WTC11 (cell line): ENCODE data around the gene ENDOV. TPM values are rescaled to one million over a fixed set of nuclear protein-coding genes. Genes with fewer than 3 reads are reported as not detected.

Experiments used
- ATAC-seq: fragments of 200-7000 bp; cut with Tn5 transposase; 2 replicates; pipeline ENCODE4 v1.10.0; 2021; ENCODE audit warnings: mild to moderate bottlenecking, moderate library complexity
- CTCF ChIA-PET: fragments of 300-600 bp; sonication (Branson Sonifier 250); formaldehyde crosslinking; loops from one replicate; lab custom pipeline; 2021; ENCODE audit warnings: antibody characterized with exemption; lab: Charles Lee
- POLR2A ChIA-PET: fragments of 350-600 bp; sonication (Branson Sonifier 250); formaldehyde crosslinking; loops from one replicate; lab custom pipeline; 2021; ENCODE audit warnings: antibody characterized with exemption; lab: Charles Lee
- DNase-seq: peaks from one replicate; pipeline ENCODE4 v3.0.0; 2021; ENCODE audit warnings: low spot score
- H3K27ac Mint-ChIP-seq: 2 replicates; pipeline ENCODE4 v1.8.0; 2021; ENCODE audit warnings: mixed read lengths
- H3K27me3 Mint-ChIP-seq: 2 replicates; pipeline ENCODE4 v1.8.0; 2021; ENCODE audit warnings: low read depth, mild to moderate bottlenecking, moderate library complexity, mixed read lengths
- H3K36me3 Mint-ChIP-seq: 2 replicates; pipeline ENCODE4 v1.8.0; 2021; ENCODE audit warnings: mixed read lengths
- H3K4me1 Mint-ChIP-seq: 2 replicates; pipeline ENCODE4 v1.8.0; 2022; ENCODE audit warnings: mixed read lengths
- H3K4me3 Mint-ChIP-seq: 2 replicates; pipeline ENCODE4 v1.8.0; 2021; ENCODE audit warnings: mild to moderate bottlenecking, moderate library complexity, mixed read lengths
- H3K9me3 Mint-ChIP-seq: 2 replicates; pipeline ENCODE4 v1.8.0; 2021; ENCODE audit warnings: mixed read lengths
- E2F5 ChIP-seq: sonication (generic); formaldehyde crosslinking; IDR thresholded peaks from 2 replicates; pipeline ENCODE4 v1.8.1; 2022; ENCODE audit warnings: mild to moderate bottlenecking, moderate library complexity, missing genetic modification reagents
- HMGXB4 ChIP-seq: sonication (generic); formaldehyde crosslinking; IDR thresholded peaks from 2 replicates; pipeline ENCODE4 v1.8.1; 2023; ENCODE audit warnings: mild to moderate bottlenecking, moderate library complexity, missing genetic modification reagents
- IRF2 ChIP-seq: sonication (generic); formaldehyde crosslinking; IDR thresholded peaks from 2 replicates; pipeline ENCODE4 v1.8.0; 2022; ENCODE audit warnings: low read depth, missing genetic modification reagents, borderline replicate concordance
- KAT7 ChIP-seq: sonication (generic); formaldehyde crosslinking; IDR thresholded peaks from 2 replicates; pipeline ENCODE4 v1.8.1; 2023; ENCODE audit warnings: missing genetic modification reagents, mild to moderate bottlenecking, borderline replicate concordance
- NFE2L1 ChIP-seq: sonication (generic); formaldehyde crosslinking; IDR thresholded peaks from 2 replicates; pipeline ENCODE4 v1.8.1; 2023; ENCODE audit warnings: missing genetic modification reagents
- NR3C1 ChIP-seq: sonication (generic); formaldehyde crosslinking; conservative IDR thresholded peaks from 2 replicates; pipeline ENCODE4 v1.8.1; 2023; ENCODE audit warnings: low read depth, mild to moderate bottlenecking, missing genetic modification reagents
- PREB ChIP-seq: sonication (generic); formaldehyde crosslinking; IDR thresholded peaks from 2 replicates; pipeline ENCODE4 v1.8.1; 2022; ENCODE audit warnings: mild to moderate bottlenecking, missing genetic modification reagents, moderate library complexity, borderline replicate concordance
- RORB ChIP-seq: fragments of 250-450 bp; sonication (Bioruptor Pico); IDR thresholded peaks from 2 replicates; pipeline ENCODE4 v1.9.0; 2021; ENCODE audit warnings: mild to moderate bottlenecking
- SMAD4 ChIP-seq: sonication (generic); formaldehyde crosslinking; IDR thresholded peaks from 2 replicates; pipeline ENCODE4 v1.8.0; 2022; ENCODE audit warnings: mild to moderate bottlenecking, missing genetic modification reagents
- SP1 ChIP-seq: sonication (generic); formaldehyde crosslinking; conservative IDR thresholded peaks from 2 replicates; pipeline ENCODE4 v1.8.1; 2022; ENCODE audit warnings: missing genetic modification reagents
- TEAD1 ChIP-seq: sonication (generic); formaldehyde crosslinking; IDR thresholded peaks from 2 replicates; pipeline ENCODE4 v1.8.0; 2022; ENCODE audit warnings: mild to moderate bottlenecking, missing genetic modification reagents
- USF2 ChIP-seq: sonication (generic); formaldehyde crosslinking; IDR thresholded peaks from 2 replicates; pipeline ENCODE4 v1.8.1; 2023; ENCODE audit warnings: mild to moderate bottlenecking, missing genetic modification reagents, moderate library complexity
- ZNF263 ChIP-seq: sonication (generic); formaldehyde crosslinking; IDR thresholded peaks from 2 replicates; pipeline ENCODE4 v1.8.1; 2022; ENCODE audit warnings: low read depth, mild to moderate bottlenecking, moderate library complexity, missing genetic modification reagents
- ZNF512 ChIP-seq: sonication (generic); formaldehyde crosslinking; IDR thresholded peaks from 2 replicates; pipeline ENCODE4 v1.8.1; 2022; ENCODE audit warnings: missing genetic modification reagents, borderline replicate concordance
- total RNA-seq: library from RNA; stranded (reverse); gene quantifications from 3 replicates; pipeline ENCODE4 v1.2.3, GENCODE V29; 2021
- TF ChIP-seq, protein P1 (sequence below): sonication (generic); formaldehyde crosslinking; IDR thresholded peaks from 2 replicates; pipeline ENCODE4 v1.8.1; 2022; ENCODE audit warnings: low read depth, missing genetic modification reagents, borderline replicate concordance
- TF ChIP-seq, protein P2 (sequence below): sonication (generic); formaldehyde crosslinking; IDR thresholded peaks from 2 replicates; pipeline ENCODE4 v1.8.0; 2023; ENCODE audit warnings: missing genetic modification reagents
- TF ChIP-seq, protein P3 (sequence below): sonication (generic); formaldehyde crosslinking; IDR thresholded peaks from 2 replicates; pipeline ENCODE4 v1.8.1; 2023; ENCODE audit warnings: mild to moderate bottlenecking, missing genetic modification reagents

The ENDOV gene
- total RNA-seq, 1 experiment from 2014 or later, result 25.2 TPM

GRCh38 chr17:80372922-80373570, 41.9 kb upstream of the ENDOV start:
- no peaks in the 10 kb centered on the region for H3K9me3 Mint-ChIP-seq
- POLR2A ChIA-PET, result no interaction called here
- 0 out of 2 replicates have a peak overlapping the region, but pooled peaks have one; percentile 76 for H3K27ac Mint-ChIP-seq
- peaks cover 81% of the 10 kb centered on the region for H3K36me3 Mint-ChIP-seq
- TF ChIP-seq, protein P1, sequence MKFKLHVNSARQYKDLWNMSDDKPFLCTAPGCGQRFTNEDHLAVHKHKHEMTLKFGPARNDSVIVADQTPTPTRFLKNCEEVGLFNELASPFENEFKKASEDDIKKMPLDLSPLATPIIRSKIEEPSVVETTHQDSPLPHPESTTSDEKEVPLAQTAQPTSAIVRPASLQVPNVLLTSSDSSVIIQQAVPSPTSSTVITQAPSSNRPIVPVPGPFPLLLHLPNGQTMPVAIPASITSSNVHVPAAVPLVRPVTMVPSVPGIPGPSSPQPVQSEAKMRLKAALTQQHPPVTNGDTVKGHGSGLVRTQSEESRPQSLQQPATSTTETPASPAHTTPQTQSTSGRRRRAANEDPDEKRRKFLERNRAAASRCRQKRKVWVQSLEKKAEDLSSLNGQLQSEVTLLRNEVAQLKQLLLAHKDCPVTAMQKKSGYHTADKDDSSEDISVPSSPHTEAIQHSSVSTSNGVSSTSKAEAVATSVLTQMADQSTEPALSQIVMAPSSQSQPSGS, result no peak
- TF ChIP-seq PREB (CRISPR knock-in tag) (no peak), KAT7 (CRISPR knock-in tag) (no peak), ZNF263 (CRISPR knock-in tag) (no peak), IRF2 (no peak), RORB (CRISPR knock-in tag) (no peak), HMGXB4 (CRISPR knock-in tag) (no peak), NR3C1 (no peak), SP1 (CRISPR knock-in tag) (no peak), SMAD4 (no peak), NFE2L1 (CRISPR knock-in tag) (no peak), TEAD1 (CRISPR knock-in tag) (no peak), E2F5 (CRISPR knock-in tag) (no peak)
- TF ChIP-seq, protein P2, sequence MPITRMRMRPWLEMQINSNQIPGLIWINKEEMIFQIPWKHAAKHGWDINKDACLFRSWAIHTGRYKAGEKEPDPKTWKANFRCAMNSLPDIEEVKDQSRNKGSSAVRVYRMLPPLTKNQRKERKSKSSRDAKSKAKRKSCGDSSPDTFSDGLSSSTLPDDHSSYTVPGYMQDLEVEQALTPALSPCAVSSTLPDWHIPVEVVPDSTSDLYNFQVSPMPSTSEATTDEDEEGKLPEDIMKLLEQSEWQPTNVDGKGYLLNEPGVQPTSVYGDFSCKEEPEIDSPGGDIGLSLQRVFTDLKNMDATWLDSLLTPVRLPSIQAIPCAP (CRISPR knock-in tag), result no peak
- TF ChIP-seq, protein P3, sequence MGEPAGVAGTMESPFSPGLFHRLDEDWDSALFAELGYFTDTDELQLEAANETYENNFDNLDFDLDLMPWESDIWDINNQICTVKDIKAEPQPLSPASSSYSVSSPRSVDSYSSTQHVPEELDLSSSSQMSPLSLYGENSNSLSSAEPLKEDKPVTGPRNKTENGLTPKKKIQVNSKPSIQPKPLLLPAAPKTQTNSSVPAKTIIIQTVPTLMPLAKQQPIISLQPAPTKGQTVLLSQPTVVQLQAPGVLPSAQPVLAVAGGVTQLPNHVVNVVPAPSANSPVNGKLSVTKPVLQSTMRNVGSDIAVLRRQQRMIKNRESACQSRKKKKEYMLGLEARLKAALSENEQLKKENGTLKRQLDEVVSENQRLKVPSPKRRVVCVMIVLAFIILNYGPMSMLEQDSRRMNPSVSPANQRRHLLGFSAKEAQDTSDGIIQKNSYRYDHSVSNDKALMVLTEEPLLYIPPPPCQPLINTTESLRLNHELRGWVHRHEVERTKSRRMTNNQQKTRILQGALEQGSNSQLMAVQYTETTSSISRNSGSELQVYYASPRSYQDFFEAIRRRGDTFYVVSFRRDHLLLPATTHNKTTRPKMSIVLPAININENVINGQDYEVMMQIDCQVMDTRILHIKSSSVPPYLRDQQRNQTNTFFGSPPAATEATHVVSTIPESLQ, result no peak
- H3K27me3 Mint-ChIP-seq, result no peaks in the 10 kb centered on the region
- no peak overlapping the region for H3K4me3 Mint-ChIP-seq
- CTCF ChIA-PET, result interaction anchor here (0.7 to 3.2 kb wide), 2 partner anchors 12 to 170 kb away, joined by 3 to 15 read pairs; no protein-coding TSS in a partner anchor
- H3K4me1 Mint-ChIP-seq, result peaks cover 10% of the 10 kb centered on the region
- ATAC-seq (no peak), DNase-seq (no peak)

GRCh38 chr17:80374039-80374731, 40.8 kb upstream of the ENDOV start:
- H3K27ac Mint-ChIP-seq, result 0 out of 2 replicates have a peak overlapping the region, but pooled peaks have one; percentile 15
- no peaks in the 10 kb centered on the region for H3K27me3 Mint-ChIP-seq
- POLR2A ChIA-PET, result no interaction called here
- CTCF ChIA-PET, result interaction anchor here (0.7 kb wide), 2 partner anchors 171 to 983 kb away, joined by 3 to 4 read pairs; no protein-coding TSS in a partner anchor
- no peak for ATAC-seq
- H3K36me3 Mint-ChIP-seq, result peaks cover 77% of the 10 kb centered on the region
- 0 out of 2 replicates have a peak, but pooled peaks have one; percentile 27 for TF ChIP-seq USF2
- no peak for TF ChIP-seq ZNF512 (CRISPR knock-in tag)
- no peaks in the 10 kb centered on the region for H3K9me3 Mint-ChIP-seq
- peaks cover 10% of the 10 kb centered on the region for H3K4me1 Mint-ChIP-seq
- DNase-seq, result no peak
- H3K4me3 Mint-ChIP-seq, result no peak overlapping the region
